ENCODE results near the gene LINC01488. TPM values are rescaled to one million over a fixed set of nuclear protein-coding genes. Genes with fewer than 3 reads are reported as not detected.

Gene LINC01488
- total RNA-seq, 2 experiments from 2014 or later, result not detected

DNA sequence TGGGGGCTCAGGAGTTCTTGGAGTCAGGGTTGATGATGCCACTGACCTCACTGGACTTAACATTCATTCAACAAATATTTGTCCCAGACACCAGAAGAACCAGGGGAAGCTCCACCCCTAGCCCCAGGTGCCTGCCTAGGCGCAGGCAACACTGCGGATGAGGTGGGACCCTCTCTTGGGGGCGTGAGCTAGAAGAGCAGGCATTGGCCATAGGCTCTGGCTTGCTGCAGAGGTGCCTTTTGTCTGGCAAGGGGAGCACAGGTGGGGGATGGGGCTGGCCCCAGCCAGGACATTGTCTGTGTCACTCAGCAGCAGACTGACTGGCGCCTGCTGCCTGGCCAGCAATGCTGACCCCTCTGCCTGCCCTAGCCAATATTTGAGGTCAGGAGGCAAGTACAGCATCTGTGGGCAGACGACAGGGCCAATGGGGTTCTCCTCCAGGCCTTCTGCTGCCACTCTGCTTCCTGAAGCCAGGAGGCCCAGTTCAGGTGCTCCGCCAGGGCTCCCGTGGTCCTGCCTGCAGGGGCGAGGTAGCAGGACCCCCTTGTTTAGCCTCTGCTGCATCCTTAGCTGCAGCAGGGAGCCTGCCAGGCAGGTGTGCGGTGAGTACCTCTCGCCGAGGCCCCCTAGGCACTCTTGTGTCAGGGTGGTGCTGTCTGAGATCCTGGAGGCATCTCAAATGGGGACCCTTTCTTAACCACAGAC lies 4.0 kb downstream of the LINC01488 start:
- Mint-ChIP-seq H3K27ac (no peak overlapping the region), H3K27me3 (no peaks in the 10 kb centered on the region), H3K4me3 (no peak overlapping the region), H3K36me3 (no peaks in the 10 kb centered on the region), H3K9me3 (ENCODE audit: low read depth) (no peaks in the 10 kb centered on the region), H3K4me1 (no peaks in the 10 kb centered on the region)
- no peak for ATAC-seq
- CTCF ChIA-PET, result no interaction called here
- DNase-seq, result no peak

DNA sequence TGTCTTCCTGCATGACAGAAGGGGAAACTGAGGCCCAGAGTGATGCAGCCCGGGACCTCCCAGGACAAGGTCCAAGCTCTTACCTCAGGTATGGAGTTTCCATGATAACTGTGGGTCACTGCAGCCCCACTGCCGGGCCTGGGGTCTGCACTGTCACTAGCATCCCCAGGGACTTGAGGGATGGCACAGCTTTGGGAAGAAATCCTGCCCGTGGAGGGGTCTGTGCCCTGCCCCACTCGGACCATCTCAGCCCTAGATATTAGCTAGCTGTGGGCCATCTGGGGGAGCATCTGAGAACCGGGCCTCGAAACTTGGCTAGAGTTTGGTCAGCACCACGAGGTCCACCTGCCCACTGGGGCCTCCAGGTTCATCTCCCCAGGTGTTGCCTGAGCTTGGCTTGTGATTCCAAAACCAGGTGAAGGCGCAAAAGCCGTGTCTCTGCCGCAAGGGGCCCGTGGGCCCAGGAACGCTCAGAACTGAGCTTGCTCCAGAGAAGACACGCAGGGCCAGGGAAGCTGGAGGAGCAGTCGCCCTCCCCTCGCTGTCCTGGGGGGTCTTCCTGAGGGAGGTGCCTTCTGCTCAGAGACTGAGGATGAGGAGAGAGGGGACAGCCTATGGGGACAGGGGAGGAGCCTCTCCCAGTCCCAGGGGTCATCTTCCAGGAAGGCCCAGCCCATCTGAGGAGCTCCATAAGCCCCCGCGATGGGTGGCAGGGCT lies 4.8 kb downstream of the LINC01488 start:
- Mint-ChIP-seq H3K36me3 (no peaks in the 10 kb centered on the region), H3K27me3 (no peaks in the 10 kb centered on the region), H3K4me3 (no peak overlapping the region), H3K4me1 (no peaks in the 10 kb centered on the region), H3K9me3 (ENCODE audit: low read depth) (no peaks in the 10 kb centered on the region), H3K27ac (no peak overlapping the region)
- no peak for DNase-seq
- CTCF ChIA-PET, result no interaction called here
- ATAC-seq, result no peak

DNA sequence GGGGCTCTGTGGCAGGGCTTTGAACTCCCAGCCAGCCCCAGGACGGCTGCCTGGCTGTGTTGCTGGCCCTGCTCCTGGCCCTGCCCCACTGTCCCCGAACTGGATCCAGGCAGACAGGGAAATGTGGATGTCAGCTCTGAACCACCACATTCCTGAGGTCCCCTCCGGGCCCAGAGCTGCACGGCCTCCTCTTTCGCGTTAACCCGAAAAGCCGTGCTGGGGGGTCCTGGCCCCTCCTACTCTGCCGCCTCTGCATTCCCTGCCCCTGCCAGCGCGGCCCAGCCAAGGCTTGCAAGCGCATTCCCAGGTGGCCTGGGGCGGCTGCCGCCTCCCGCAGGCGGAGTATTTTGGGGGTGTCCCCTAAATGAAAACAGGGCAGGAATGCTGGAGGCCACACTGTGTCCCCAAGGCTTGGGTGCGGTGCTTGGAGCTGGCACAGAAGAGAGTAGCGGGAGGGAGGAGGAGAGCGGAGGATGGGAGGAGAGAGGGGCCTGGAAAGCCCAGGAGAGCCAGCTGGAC lies 5.4 kb downstream of the LINC01488 start:
- H3K4me3 Mint-ChIP-seq, result no peak overlapping the region
- CTCF ChIA-PET, result interaction anchor here (0.6 kb wide), 1 partner anchor 630 kb away, joined by 3 read pairs; no protein-coding TSS in a partner anchor
- H3K36me3 Mint-ChIP-seq, result no peaks in the 10 kb centered on the region
- no peaks in the 10 kb centered on the region for H3K27me3 Mint-ChIP-seq
- no peak overlapping the region for H3K27ac Mint-ChIP-seq
- no peaks in the 10 kb centered on the region for H3K9me3 Mint-ChIP-seq (ENCODE audit: low read depth)
- no peaks in the 10 kb centered on the region for H3K4me1 Mint-ChIP-seq
- ATAC-seq, result no peak
- DNase-seq, result no peak

DNA sequence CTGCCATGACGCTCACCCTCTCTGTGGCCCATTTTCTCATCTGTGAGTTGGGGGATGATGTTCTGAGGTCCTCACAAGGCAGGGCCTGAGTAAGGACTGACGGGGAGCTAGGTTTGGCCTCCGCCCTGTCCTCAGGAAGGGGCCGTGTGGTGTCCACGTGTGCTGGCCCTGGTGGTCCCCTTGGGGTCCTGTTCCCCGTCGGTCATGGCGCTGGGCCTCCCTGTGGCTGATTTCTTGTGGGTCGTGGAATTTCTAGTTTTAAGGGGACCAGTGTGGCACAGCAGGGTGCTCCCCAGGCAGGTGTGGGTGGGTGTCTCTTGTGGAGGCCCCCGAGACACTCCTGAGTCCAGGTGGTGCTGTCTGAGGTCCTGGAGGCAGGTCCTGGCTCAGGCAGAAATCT lies 5.9 kb downstream of the LINC01488 start:
- H3K4me3 Mint-ChIP-seq, result no peak overlapping the region
- no peaks in the 10 kb centered on the region for H3K36me3 Mint-ChIP-seq
- H3K27me3 Mint-ChIP-seq, result no peaks in the 10 kb centered on the region
- CTCF ChIA-PET, result interaction anchor here (0.6 kb wide), 1 partner anchor 629 kb away, joined by 3 read pairs; no protein-coding TSS in a partner anchor
- no peaks in the 10 kb centered on the region for H3K4me1 Mint-ChIP-seq
- H3K27ac Mint-ChIP-seq, result no peak overlapping the region
- no peaks in the 10 kb centered on the region for H3K9me3 Mint-ChIP-seq (ENCODE audit: low read depth)
- no peak for ATAC-seq
- DNase-seq, result no peak

DNA sequence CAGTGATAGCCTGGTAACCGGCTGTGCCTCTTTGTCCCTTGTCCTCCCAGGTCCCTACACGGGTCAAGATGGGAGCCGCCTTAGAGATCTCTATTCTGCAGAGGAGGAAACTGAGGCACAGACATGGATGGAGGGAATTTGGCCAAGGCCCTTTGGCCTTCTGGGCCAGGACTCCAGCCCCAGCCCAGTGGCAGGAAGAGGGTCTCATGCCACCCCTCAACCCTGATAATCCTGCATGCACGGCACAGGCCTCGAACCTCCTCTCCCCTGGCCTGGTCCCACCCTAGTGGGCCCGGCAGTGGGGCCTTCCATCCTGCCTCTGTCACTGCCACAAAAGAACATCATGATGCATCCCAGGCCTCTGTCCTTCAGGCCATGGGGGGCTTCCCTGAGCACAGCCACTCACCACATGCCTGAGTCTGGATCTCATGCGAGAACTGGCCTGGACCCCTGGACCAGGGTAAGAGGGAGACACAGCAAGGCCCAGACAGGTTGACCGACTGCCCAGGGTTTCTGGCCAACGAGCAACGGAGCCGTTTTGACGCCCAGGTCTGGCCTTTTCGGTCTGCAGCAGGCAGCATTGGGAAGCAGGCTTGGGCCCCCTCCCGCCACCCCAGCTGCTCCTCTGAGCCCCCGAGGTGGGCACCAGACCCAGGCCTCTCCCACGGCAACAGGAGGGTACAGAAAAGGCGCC lies 6.5 kb downstream of the LINC01488 start:
- Mint-ChIP-seq H3K9me3 (ENCODE audit: low read depth) (no peaks in the 10 kb centered on the region), H3K27ac (no peak overlapping the region)

DNA sequence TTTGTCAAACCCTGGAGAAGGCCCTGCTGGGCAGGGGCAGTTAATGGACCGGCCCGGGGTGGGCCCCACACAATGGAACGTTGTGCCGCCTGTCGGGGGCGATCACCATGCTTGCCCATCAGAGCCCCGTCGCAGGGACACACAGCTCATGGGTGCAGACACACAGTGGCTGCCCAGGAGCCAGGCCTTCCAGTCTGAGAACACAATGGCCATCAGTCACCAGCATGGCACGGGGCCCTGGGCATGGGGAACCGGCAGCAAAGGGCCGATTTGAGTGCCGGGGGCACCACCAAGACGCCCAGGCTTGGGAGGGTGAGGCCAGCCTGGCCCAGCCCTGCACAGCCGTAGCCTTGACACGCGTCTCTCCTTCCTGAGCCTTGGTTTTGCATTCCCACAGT lies 7.1 kb downstream of the LINC01488 start:
- CTCF ChIA-PET, result no interaction called here
- H3K9me3 Mint-ChIP-seq (ENCODE audit: low read depth), result no peaks in the 10 kb centered on the region
- H3K36me3 Mint-ChIP-seq, result no peaks in the 10 kb centered on the region
- ATAC-seq (no peak), DNase-seq (no peak)
- no peaks in the 10 kb centered on the region for H3K4me1 Mint-ChIP-seq
- H3K27me3 Mint-ChIP-seq, result no peaks in the 10 kb centered on the region
- H3K4me3 Mint-ChIP-seq, result no peak overlapping the region
- H3K27ac Mint-ChIP-seq, result no peak overlapping the region

More for the DNA sequence above, 6.5 kb downstream of the LINC01488 start:
- no peaks in the 10 kb centered on the region for H3K4me1 Mint-ChIP-seq
- DNase-seq (no peak), ATAC-seq (no peak)
- H3K36me3 Mint-ChIP-seq, result no peaks in the 10 kb centered on the region
- CTCF ChIA-PET, result no interaction called here
- no peak overlapping the region for H3K4me3 Mint-ChIP-seq
- no peaks in the 10 kb centered on the region for H3K27me3 Mint-ChIP-seq

DNA sequence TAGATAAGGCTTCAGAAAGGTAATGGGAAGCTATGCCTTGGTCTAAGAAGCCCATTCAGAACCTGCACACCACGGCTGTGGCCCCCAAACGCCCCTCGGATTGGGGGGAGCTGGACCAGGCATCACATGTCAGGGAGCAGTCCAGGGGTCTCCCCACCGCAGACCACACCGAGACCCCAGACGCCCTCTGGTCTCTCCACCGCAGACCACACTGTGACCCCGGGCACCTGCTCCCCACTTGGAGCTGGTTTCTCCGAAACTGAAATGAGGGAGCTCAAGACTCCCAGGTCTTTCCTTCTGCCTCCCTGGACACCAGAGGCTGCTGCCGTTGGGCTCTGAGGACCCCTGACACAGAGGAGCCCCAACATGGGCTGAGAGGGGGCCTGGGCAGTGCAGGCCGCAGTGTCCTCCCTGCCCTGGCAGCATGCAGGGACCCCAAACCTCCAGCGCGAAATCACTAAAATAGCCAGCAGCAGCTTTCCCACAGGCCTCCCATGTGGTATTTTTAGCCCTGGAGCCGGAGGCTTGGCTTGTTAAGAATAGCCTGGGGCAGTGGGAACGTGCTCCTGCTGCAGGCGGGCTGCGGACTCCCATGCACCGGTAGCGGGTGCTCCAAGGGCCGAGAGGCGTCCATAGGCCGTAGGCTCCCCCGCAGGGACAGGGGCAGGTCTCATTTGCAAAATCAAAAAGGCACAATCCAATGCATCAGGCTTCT lies 7.7 kb downstream of the LINC01488 start:
- Mint-ChIP-seq H3K4me1 (no peaks in the 10 kb centered on the region), H3K27ac (no peak overlapping the region), H3K27me3 (no peaks in the 10 kb centered on the region), H3K4me3 (no peak overlapping the region), H3K36me3 (no peaks in the 10 kb centered on the region), H3K9me3 (ENCODE audit: low read depth) (no peaks in the 10 kb centered on the region)
- ATAC-seq, result no peak
- CTCF ChIA-PET, result no interaction called here
- no peak for DNase-seq

DNA sequence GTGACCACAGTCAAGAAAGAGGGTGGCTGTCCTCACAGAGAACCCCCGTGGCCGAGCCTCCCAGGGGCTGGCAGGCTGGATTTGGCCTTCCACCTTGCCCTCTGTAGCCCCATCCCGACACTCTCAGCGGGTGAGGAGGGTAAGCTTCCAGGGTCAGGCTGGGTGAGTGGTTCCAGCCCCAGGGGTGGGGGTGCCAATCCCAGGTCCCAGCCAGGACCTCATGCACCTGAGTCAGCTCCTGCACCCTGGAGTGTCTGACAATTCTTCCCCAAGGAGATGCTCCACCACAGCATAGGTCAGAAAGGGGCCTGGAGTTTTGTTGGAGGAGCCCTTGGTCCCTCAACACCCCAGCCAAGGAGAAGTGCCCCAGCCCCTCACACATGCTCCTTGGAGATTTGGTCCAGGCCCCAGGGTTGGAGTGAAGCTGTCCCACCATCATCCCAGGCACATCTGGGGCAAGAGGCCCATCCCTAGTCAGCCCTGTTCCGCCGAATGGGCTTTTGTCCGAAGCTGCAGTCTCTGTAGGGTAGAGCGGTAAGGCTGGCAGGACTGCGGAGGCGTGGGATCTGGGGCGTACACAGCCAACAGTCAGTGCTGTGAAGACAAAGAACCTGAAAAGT lies 8.4 kb downstream of the LINC01488 start:
- no peaks in the 10 kb centered on the region for H3K9me3 Mint-ChIP-seq (ENCODE audit: low read depth)
- H3K27me3 Mint-ChIP-seq, result no peaks in the 10 kb centered on the region
- no peak for DNase-seq
- CTCF ChIA-PET, result no interaction called here
- H3K4me3 Mint-ChIP-seq, result no peak overlapping the region
- H3K4me1 Mint-ChIP-seq, result no peaks in the 10 kb centered on the region
- H3K36me3 Mint-ChIP-seq, result no peaks in the 10 kb centered on the region
- ATAC-seq, result no peak
- H3K27ac Mint-ChIP-seq, result no peak overlapping the region

DNA sequence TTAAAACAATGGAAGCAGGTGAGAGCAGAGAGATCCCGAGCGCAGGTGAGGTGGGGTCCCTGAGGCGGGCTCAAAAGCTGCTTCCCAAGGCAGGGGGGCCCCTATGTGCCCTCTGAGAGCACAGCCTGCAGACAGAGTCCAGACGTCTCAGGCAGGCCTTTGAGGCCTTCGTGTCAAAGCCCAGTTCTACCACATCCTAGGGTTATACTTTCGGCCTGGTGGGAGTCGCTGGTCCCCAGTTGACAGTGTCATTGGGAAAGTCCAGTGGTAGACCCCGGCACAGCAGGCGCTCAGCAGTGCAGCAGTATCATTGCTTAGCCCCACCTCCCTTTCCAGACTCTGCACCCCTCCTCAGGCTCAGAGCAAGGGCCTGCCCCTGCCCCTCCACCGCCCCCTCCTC lies 9.1 kb downstream of the LINC01488 start:
- CTCF ChIA-PET, result no interaction called here
- no peaks in the 10 kb centered on the region for H3K36me3 Mint-ChIP-seq
- H3K27me3 Mint-ChIP-seq, result no peaks in the 10 kb centered on the region
- H3K4me1 Mint-ChIP-seq, result no peaks in the 10 kb centered on the region
- ATAC-seq (no peak), DNase-seq (no peak)
- H3K4me3 Mint-ChIP-seq, result no peak overlapping the region
- no peaks in the 10 kb centered on the region for H3K9me3 Mint-ChIP-seq (ENCODE audit: low read depth)
- no peak overlapping the region for H3K27ac Mint-ChIP-seq

DNA sequence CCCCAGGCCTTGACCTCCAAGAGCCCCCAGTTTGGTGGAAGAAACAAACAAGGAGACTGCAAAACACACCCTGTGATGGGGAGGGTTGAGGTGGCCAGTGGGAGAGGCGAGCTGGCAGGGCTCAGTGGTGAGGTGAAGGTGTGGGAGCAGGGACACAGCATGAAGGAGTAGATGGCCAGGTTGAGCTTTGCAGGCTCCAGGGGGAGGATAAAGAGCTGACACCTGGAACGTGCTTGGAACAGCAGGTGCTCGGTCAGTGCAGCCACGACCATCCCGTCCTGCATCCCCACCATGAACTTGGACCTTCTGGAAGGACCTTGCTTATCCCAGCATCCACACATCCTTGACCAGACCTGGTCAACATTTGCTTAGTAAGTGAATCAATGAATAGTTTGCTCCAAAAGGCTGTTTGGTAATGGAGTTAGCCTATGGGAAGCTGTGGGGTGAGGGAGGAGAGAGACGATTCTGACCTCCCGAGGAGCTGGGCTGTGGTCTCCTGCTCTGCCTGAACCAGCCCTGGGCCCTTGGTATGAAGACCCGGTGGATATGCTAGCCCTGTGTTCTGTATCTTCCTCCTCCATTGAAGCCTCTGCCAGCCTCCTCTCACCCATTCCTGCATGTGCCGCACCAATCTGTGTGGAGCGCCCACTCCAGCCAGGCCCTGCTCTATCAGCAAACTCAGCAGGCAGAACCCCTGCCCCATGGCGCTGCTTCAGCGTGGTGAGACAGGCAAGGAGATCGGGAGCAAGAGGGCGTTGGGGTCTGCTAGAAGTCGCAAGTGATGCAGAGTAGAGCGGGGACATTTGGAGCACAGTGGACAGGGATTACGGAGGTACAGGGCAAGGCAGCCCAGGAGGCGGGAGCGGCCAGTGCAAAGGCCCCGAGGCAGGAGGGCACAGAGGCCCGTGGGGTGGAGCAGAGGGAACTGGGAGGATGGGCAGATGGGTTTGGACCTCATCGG lies 9.9 kb downstream of the LINC01488 start:
- no peaks in the 10 kb centered on the region for H3K4me1 Mint-ChIP-seq
- DNase-seq (no peak), ATAC-seq (no peak)
- H3K36me3 Mint-ChIP-seq, result no peaks in the 10 kb centered on the region
- no peaks in the 10 kb centered on the region for H3K27me3 Mint-ChIP-seq
- H3K9me3 Mint-ChIP-seq (ENCODE audit: low read depth), result no peaks in the 10 kb centered on the region
- CTCF ChIA-PET, result no interaction called here
- no peak overlapping the region for H3K27ac Mint-ChIP-seq
- H3K4me3 Mint-ChIP-seq, result no peak overlapping the region

DNA sequence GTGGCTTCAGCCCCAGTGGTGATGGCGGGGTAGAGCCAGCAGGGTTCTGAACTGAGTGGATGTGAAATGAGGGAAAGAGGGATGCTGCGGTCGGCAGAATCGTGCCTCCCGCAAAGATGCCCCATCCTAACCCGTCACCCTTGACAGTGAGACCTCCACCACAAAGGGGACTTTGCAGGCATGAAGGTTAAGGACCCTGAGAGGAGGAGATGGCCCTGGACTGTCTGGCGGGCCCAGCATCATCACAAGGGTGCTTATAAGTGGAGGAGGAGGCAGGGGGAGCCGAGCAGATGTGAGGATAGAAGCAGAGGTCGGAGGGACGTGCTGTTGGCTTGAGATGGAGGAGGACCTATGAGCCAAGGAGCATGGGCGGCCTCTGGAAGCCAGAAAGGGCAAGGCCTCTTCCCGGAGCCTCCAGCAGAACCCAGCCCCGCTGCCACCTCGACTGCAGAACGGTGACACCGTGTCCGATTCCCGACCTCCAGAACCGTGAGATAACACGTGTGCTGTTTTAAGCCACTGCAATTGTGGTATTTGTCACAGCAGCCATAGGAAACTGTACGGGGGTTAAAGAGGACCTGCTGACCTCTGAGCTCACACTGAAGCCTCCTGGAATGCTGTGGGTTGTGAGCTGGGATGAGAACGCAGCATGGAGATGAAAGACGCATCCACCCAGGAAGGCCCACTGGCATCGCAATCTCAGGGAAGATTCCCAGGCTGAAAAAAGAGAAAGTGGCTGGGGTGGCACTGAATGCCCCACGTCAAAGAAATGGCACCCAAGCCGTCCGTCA lies 10.9 kb downstream of the LINC01488 start:
- H3K27me3 Mint-ChIP-seq, result no peaks in the 10 kb centered on the region
- CTCF ChIA-PET, result no interaction called here
- no peaks in the 10 kb centered on the region for H3K4me1 Mint-ChIP-seq
- H3K27ac Mint-ChIP-seq, result no peak overlapping the region
- ATAC-seq (no peak), DNase-seq (no peak)
- H3K4me3 Mint-ChIP-seq, result no peak overlapping the region
- H3K36me3 Mint-ChIP-seq, result no peaks in the 10 kb centered on the region
- H3K9me3 Mint-ChIP-seq (ENCODE audit: low read depth), result no peaks in the 10 kb centered on the region

Data from activated CD8-positive, alpha-beta memory T cell treated with anti-CD3 and anti-CD28 coated beads, Interleukin-2, amount 10 ng/mL, durations not matched to agents 7 days and 5 days (primary cell).